HEK293T (cell line): ENCODE measurements around the gene CCT6A.
"Not testable (repeated sequence)": the region's sequence is repeated elsewhere in the genome, so short reads cannot be mapped to it uniquely, and the experiment has no call there.

Source experiments
- CTCF ChIA-PET: fragments of 350-600 bp; formaldehyde crosslinking; extraction: SDS; loops from one replicate; lab custom pipeline; 2021; ENCODE audit warnings: antibody characterized with exemption, inconsistent platforms; lab: Yijun Ruan, JAX
- POLR2A ChIA-PET: fragments of 350-600 bp; formaldehyde crosslinking; extraction: SDS; loops from one replicate; lab custom pipeline; 2020; ENCODE audit warnings: antibody characterized with exemption, inconsistent platforms; lab: Yijun Ruan, JAX
- DNase-seq: peaks from one replicate; pipeline ENCODE4 v3.0.0; 2012; ENCODE audit warnings: mixed read lengths; ENCODE audit errors: extremely low spot score
- ARNT ChIP-seq: fragments of 450-650 bp; IDR thresholded peaks from 2 replicates; pipeline ENCODE4 v1.6.1; 2017; ENCODE audit warnings: mild to moderate bottlenecking
- BHLHE40 ChIP-seq: fragments of 450-650 bp; IDR thresholded peaks from 2 replicates; pipeline ENCODE4 v1.6.1; 2016; ENCODE audit warnings: mild to moderate bottlenecking, moderate library complexity, borderline replicate concordance
- CTBP1 ChIP-seq: fragments of 450-650 bp; IDR thresholded peaks from 2 replicates; pipeline ENCODE4 v1.6.1; 2016; ENCODE audit warnings: borderline replicate concordance
- ELF4 ChIP-seq: fragments of 450-650 bp; IDR thresholded peaks from 2 replicates; pipeline ENCODE4 v1.6.1; 2017; ENCODE audit warnings: antibody characterized with exemption
- FOXA1 ChIP-seq: fragments of 450-650 bp; IDR thresholded peaks from 2 replicates; pipeline ENCODE4 v1.6.1; 2016; ENCODE audit warnings: mild to moderate bottlenecking
- FOXK2 ChIP-seq: fragments of 450-650 bp; IDR thresholded peaks from 2 replicates; pipeline ENCODE4 v1.6.1; 2016; ENCODE audit warnings: mild to moderate bottlenecking
- FOXM1 ChIP-seq: fragments of 450-650 bp; IDR thresholded peaks from 2 replicates; pipeline ENCODE4 v1.6.1; 2017; ENCODE audit warnings: mild to moderate bottlenecking, borderline replicate concordance
- HDGF ChIP-seq: fragments of 450-650 bp; IDR thresholded peaks from 2 replicates; pipeline ENCODE4 v1.6.1; 2017; ENCODE audit warnings: antibody characterized with exemption, borderline replicate concordance
- L3MBTL2 ChIP-seq: fragments of 450-650 bp; conservative IDR thresholded peaks from 2 replicates; pipeline ENCODE4 v1.6.1; 2016; ENCODE audit warnings: mild to moderate bottlenecking
- LEF1 ChIP-seq: fragments of 450-650 bp; IDR thresholded peaks from 2 replicates; pipeline ENCODE4 v1.6.1; 2017; ENCODE audit warnings: mild to moderate bottlenecking, borderline replicate concordance
- NFRKB ChIP-seq: fragments of 450-650 bp; IDR thresholded peaks from 2 replicates; pipeline ENCODE4 v1.6.1; 2016; ENCODE audit warnings: mild to moderate bottlenecking, moderate library complexity
- PKNOX1 ChIP-seq: fragments of 450-650 bp; IDR thresholded peaks from 2 replicates; pipeline ENCODE4 v1.6.1; 2016
- SP1 ChIP-seq: fragments of 450-650 bp; IDR thresholded peaks from 2 replicates; pipeline ENCODE4 v1.6.1; 2017
- SUZ12 ChIP-seq: fragments of 450-650 bp; IDR thresholded peaks from 2 replicates; pipeline ENCODE4 v1.6.1; 2016; ENCODE audit warnings: mild to moderate bottlenecking
- TARDBP ChIP-seq: fragments of 450-650 bp; IDR thresholded peaks from 2 replicates; pipeline ENCODE4 v1.6.1; 2016
- ZNF384 ChIP-seq: fragments of 450-650 bp; IDR thresholded peaks from 2 replicates; pipeline ENCODE4 v1.6.1; 2016

Gene CCT6A

DNA sequence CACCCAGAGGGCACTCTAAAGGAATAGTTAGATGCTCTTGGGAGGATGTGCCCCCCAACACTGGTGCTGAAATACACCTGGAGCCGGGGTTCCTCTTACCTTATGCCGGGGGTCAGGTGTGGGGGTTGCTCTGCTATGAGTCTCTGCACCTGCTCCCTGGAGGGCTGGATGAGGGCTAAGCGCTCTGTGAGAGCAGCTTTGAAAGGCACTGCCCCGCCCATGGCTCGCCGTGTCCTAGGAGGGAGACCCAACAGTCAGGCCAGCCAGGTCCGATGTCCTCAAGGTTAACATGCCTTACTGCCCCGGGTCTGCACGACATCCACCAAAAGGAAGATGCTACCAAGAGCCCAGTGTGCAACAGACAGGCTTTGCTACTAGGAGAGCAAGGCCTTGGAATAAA lies 32.1 kb upstream of the CCT6A start:
- no peak for TF ChIP-seq TARDBP
- no peak for TF ChIP-seq BHLHE40
- TF ChIP-seq SUZ12: no peak
- no peak for TF ChIP-seq NFRKB
- no peak for TF ChIP-seq ARNT
- no peak for TF ChIP-seq SP1
- no peak for TF ChIP-seq HDGF
- no peak for TF ChIP-seq L3MBTL2
- TF ChIP-seq ZNF384: no peak
- ChIA-PET POLR2A (no interaction called here), CTCF (no interaction called here)
- no peak for DNase-seq

DNA sequence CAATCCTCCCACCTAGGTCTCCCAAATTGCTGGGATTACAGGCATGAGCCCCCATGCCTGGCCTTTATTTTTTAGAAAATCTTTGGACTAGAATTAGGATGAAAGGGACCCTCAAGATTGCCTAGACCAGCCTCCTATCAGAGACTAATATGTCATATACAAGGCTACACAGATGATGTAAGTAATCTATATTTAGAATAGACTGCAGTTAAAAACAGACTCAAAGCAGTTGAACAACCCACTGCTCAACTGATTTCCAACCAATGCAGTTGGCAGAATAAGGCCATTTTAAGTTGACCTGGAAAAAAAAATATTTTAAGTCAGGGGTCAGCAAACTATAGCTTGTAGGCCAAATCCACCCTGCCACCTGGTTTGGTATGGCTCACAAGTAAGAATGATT lies 28.1 kb upstream of the CCT6A start:
- TF ChIP-seq L3MBTL2: no peak
- no peak for TF ChIP-seq NFRKB
- no peak for TF ChIP-seq SUZ12
- TF ChIP-seq ARNT: no peak
- no peak for TF ChIP-seq LEF1
- no peak for TF ChIP-seq HDGF
- no peak for TF ChIP-seq SP1
- no peak for TF ChIP-seq FOXA1
- no peak for DNase-seq
- ChIA-PET CTCF (no interaction called here), POLR2A (no interaction called here)

GRCh38 chr7:56026538-56026937 lies 25.0 kb upstream of the CCT6A start:
- ChIA-PET CTCF (no interaction called here), POLR2A (no interaction called here)
- TF ChIP-seq FOXK2 (no peak), SP1 (no peak), ARNT (no peak), L3MBTL2 (no peak)

DNA sequence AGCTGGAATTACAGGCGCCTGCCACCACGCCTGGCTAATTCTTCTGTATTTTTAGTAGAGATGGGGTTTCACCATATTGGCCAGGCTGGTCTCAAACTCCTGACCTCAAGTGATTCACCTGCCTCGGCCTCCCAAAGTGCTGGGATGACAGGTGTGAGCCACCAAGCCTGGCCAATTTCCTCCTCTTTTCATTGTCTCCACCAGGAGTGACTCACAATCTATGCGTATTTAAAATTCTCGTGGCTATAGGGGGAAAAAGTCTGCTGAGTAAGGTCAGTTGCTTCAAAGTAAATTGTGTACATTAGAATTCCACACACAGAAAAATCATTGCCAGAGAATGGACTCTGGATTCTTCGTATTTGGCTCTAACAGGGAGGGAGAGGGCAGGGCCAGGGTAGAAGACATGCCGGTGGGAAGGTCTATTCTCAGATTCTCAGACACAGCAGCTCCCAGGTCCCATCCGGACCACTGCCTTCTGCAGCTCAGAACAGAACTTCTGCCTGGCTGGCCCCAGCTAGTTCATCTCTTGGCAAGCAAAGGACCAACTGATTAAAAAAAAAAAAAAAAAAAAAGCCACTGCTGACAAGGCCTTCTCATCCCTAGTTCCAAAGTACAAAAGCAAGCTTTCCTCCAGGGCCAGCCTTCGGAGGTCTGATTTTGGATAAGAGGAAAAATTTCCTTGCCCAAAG lies 22.5 kb upstream of the CCT6A start:
- no peak for DNase-seq
- TF ChIP-seq LEF1 (no peak), SP1 (no peak), BHLHE40 (no peak), CTBP1 (no peak), NFRKB (no peak), FOXM1 (no peak), PKNOX1 (no peak), FOXA1 (no peak), TARDBP (no peak), ZNF384 (no peak), SUZ12 (no peak)
- POLR2A ChIA-PET: interaction anchor here (0.5 to 2.2 kb wide), 2 partner anchors 22 to 29 kb away, joined by 3 to 9 read pairs; partner anchors contain the start of genes CCT6A and PSPH
- CTCF ChIA-PET: no interaction called here

More at GRCh38 chr7:56026538-56026937, 25.0 kb upstream of the CCT6A start:
- no peak for DNase-seq

DNA sequence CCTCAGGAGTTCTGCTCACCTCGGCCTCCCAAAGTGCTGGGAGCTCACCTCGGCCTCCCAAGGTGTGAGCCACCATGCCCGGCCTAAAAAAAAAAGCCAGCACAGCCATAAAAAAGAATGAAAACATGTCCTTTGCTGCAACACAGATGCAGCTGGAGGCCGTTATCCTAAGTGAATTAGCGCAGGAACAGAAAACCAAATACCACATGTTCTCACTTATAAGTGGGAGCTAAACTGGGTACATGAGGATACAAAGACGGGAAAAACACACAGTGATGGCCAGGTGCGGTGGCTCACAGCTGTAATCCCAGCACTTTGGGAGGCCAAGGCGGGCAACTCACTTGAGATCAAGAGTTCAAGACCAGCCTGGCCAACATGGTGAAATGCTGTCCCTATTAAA lies 21.2 kb upstream of the CCT6A start:
- ChIA-PET POLR2A (interaction anchor here (1.0 kb wide), 1 partner anchor 21 kb away, joined by 4 read pairs; the partner anchor contains the start of genes CCT6A and PSPH), CTCF (no interaction called here)
- TF ChIP-seq FOXM1 (no peak), FOXA1 (no peak), ARNT (no peak), NFRKB (no peak), LEF1 (no peak), FOXK2 (no peak), HDGF (no peak), ZNF384 (no peak), PKNOX1 (no peak), SUZ12 (no peak), CTBP1 (no peak), SP1 (no peak), L3MBTL2 (no peak), BHLHE40 (no peak), ELF4 (no peak), TARDBP (no peak)
- DNase-seq: no peak

GRCh38 chr7:56031556-56031955 lies 20.0 kb upstream of the CCT6A start:
- CTCF ChIA-PET: interaction anchor here (0.6 kb wide), 1 partner anchor 980 kb away, joined by 3 read pairs; no protein-coding TSS in a partner anchor
- POLR2A ChIA-PET, DNase-seq: not testable (repeated sequence)

- POLR2A ChIA-PET, CTCF ChIA-PET, DNase-seq: not testable (repeated sequence)
These were observed 19.0 kb upstream of the CCT6A start for GRCh38 chr7:56032578-56032977.
